Astrocyte of the cerebellum (primary cell): ENCODE measurements around the gene ZNF367.

Experiments
- DNase-seq: peaks from one replicate; pipeline ENCODE4 v3.0.0-alpha.2; 2011; ENCODE audit warnings: low read depth
- H3K4me3 ChIP-seq: 2 replicates; pipeline ENCODE4 v1.5.1; 2011; ENCODE audit warnings: mild to moderate bottlenecking, low read depth, low read length, moderate library complexity
- in situ Hi-C: cut with HindIII; loops from 2 replicates; pipeline ENCODE4 v1.10.0; 2017; ENCODE audit warnings: low sequenced_read_pairs
- TF ChIP-seq, protein P1 (sequence below): IDR thresholded peaks from 2 replicates; pipeline ENCODE4 v1.5.1; 2012; ENCODE audit warnings: low read length, low read depth, moderate library complexity, mild to moderate bottlenecking; ENCODE audit errors: missing control alignments

Gene ZNF367

DNA sequence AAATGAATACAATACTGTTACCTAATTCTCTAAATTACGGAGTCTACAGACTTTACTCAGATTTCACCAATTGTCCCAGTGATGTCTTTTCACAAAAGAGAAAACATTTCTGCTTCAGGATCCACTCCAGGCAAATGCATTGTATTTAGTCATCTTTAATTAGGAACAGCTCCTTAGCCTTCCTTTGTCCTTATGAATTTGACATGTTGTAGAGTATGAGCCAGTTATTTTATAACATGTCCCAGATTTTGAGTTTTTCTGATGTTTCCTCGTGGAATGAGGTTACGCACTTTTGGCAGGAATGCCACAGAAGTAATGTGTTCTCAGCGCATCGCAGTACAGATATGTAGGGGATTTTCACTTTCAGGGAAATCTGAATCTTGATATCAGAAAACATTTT, 42.3 kb upstream of the ZNF367 start:
- TF ChIP-seq, protein P1, sequence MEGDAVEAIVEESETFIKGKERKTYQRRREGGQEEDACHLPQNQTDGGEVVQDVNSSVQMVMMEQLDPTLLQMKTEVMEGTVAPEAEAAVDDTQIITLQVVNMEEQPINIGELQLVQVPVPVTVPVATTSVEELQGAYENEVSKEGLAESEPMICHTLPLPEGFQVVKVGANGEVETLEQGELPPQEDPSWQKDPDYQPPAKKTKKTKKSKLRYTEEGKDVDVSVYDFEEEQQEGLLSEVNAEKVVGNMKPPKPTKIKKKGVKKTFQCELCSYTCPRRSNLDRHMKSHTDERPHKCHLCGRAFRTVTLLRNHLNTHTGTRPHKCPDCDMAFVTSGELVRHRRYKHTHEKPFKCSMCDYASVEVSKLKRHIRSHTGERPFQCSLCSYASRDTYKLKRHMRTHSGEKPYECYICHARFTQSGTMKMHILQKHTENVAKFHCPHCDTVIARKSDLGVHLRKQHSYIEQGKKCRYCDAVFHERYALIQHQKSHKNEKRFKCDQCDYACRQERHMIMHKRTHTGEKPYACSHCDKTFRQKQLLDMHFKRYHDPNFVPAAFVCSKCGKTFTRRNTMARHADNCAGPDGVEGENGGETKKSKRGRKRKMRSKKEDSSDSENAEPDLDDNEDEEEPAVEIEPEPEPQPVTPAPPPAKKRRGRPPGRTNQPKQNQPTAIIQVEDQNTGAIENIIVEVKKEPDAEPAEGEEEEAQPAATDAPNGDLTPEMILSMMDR = no peak
- no peak for DNase-seq
- H3K4me3 ChIP-seq = no peak overlapping the region
- in situ Hi-C loops = no loop called here

DNA sequence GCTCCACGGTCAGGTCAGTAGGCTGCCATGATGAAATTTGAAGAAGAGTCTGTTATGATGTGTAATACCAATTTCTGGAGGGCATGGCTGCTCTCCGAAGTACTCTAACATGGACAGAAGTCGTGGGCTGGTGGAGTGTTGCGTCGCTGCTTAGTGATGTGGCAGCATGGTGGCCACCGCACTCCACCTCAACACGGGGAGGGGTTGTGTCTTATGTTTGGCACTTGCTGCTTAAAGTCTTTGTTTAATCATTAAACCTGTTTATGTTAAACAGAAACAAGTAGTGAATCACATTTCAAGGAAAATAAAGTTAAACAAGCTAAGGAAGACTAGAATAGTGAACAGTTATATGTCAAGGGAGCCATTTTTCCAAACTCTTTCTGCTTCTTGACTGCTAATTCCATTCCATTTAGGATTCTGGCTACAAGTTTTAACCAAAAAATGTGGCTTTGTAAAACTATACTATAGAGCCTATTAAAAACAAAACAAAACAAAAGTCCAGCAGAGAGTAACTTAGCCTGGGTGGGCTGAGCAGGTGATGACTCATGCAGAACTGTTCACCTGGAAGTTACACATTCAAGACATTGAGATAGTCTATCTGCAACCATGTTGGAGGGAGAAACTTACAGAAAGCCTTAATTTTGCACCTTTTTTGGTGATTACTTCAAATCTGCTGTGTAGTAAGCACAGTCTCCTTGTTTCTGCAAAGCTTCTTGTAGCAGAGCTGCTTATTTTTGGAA, 41.3 kb upstream of the ZNF367 start:
- no peak overlapping the region for H3K4me3 ChIP-seq
- TF ChIP-seq, protein P1 = no peak
- DNase-seq = peak; percentile 24
- in situ Hi-C loops = no loop called here

DNA sequence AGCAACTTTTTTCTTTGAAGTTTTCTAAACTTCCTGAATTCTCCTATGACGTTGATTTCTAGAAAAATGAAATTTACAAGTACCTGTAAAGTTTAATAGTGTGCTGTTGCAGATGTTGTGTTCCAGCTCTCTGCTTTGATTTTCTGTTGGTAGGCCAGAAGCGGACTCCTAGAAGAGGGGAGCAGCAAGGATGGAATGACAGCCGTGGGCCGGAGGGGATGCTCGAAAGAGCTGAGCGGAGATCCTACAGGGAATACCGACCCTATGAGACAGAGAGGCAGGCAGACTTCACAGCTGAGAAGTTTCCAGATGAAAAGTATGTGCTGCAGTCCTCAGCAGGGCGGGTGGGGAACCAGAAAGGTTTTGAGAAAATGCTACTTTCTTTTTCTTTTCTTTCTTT, 40.1 kb upstream of the ZNF367 start:
- no peak overlapping the region for H3K4me3 ChIP-seq
- in situ Hi-C loops = no loop called here

DNA sequence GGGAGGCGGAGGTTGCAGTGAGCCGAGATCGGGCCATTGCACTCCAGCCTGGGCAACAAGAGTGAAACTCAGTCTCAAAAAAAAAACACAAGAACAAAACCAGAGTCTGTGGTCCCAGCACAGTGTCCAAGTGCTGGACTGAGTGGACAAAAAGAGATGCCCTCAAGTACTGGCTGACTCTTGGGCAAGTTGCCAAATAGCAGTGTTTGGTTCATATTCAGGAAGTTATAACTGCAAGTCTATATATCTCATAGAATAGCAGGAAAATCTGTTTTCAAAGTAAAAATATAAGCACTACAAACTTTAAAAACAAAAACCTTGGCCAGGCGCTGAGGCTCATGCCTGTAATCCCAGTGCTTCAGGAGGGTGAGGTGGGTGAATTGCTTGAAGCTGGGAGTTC, 39.1 kb upstream of the ZNF367 start:
- in situ Hi-C loops = no loop called here
- no peak for DNase-seq
- no peak overlapping the region for H3K4me3 ChIP-seq
- TF ChIP-seq, protein P1 = no peak

More for the DNA sequence above, 40.1 kb upstream of the ZNF367 start:
- no peak for DNase-seq
- TF ChIP-seq, protein P1 = no peak

DNA sequence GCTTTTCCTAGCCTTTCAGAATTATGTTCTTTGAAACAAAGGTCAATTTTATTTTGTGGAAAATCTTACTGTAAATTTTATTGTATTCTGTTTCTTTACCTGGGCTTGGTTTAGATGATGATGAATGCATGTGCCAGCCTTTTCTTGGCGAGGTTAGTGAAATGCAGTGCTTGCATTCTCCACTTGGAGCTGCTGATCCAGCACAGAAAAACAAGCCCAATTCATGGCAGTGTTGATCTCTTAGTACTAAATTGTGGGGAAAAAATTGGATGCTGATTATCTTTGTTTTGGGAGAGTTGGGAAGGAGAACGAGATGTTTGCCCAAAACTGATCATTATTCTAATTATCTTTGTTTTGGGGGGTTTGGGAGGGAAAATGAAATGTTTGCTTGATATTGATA, 35.5 kb upstream of the ZNF367 start:
- in situ Hi-C loops = no loop called here
- TF ChIP-seq, protein P1 = peak; percentile 91
- H3K4me3 ChIP-seq = no peak overlapping the region
- peak; percentile 53 for DNase-seq

DNA sequence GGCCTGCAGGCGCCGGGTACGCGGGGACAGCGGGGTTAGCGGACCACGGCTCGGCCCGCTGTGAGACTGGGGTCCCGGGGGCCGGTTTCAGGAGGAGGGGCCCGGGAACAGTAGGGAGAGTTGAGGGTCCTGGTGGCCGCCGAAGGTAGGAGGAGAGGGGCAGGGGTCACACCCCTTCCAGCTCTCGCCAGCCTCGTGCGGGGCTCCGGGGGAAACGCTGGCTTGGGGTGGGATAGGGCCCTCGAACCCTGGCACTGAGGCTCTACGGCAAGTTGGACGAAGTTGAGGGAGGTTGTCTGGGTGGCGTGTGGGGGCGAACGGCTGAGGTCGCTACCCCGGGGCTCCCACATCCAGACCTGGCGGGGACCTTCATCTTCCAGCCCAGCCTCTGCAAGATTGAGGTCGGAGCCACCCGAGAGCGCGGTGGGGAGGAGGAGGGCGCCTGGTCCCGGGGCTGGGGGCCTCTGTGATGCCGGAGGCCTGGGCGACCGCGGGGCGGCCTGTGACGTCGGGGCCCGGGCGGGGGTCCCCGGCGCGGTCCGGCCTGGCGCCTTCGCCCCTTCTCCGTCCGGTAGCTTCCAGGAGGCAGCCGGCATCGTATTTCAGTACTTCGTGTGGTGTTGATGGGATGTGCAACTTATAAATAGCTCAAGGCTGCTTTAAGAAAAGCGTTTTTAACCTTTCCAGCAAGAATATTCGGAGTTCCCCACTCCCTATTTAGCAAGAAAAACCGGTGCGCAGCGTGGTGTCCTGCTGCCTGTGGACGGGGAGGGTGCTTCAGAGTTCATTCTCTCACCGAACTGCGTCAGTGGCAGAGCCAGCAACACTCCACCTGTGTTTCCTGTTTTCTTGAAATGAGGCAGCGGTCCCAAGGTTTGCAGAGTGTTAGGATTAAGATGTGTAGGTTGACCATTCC, 32.7 kb upstream of the ZNF367 start:
- in situ Hi-C loops = no loop called here
- DNase-seq = peak; percentile 11
- TF ChIP-seq, protein P1 = no peak
- H3K4me3 ChIP-seq = peak overlapping the region; percentile 66
